ENCODE data around the gene SLC38A11. TPM values are rescaled to one million over a fixed set of nuclear protein-coding genes. Genes with fewer than 3 reads are reported as not detected.

SLC38A11 gene
- total RNA-seq, 1 donor from 2014 or later = not detected

GRCh38 chr2:164920430-164920829, 34.9 kb downstream of the SLC38A11 start:
- DNase-seq = no peak
- no peaks in the 10 kb centered on the region for H3K36me3 Mint-ChIP-seq (ENCODE audit: unreplicated experiment)
- H3K4me1 Mint-ChIP-seq (ENCODE audit: low read depth, unreplicated experiment) = peaks cover 7% of the 10 kb centered on the region
- no peak overlapping the region for H3K4me3 Mint-ChIP-seq (ENCODE audit: unreplicated experiment)
- H3K27ac Mint-ChIP-seq (ENCODE audit: unreplicated experiment) = no peak overlapping the region
- no peak for TF ChIP-seq CTCF (IDR thresholded peaks at IDR 0.05; ENCODE audit: partially characterized antibody, unreplicated experiment)
- no peaks in the 10 kb centered on the region for H3K27me3 Mint-ChIP-seq (ENCODE audit: unreplicated experiment)
- H3K9me3 Mint-ChIP-seq (ENCODE audit: unreplicated experiment) = no peaks in the 10 kb centered on the region

- Mint-ChIP-seq H3K27me3 (ENCODE audit: unreplicated experiment) (no peaks in the 10 kb centered on the region), H3K4me3 (ENCODE audit: unreplicated experiment) (no peak overlapping the region), H3K36me3 (ENCODE audit: unreplicated experiment) (no peaks in the 10 kb centered on the region), H3K4me1 (ENCODE audit: low read depth, unreplicated experiment) (peaks cover 5% of the 10 kb centered on the region), H3K27ac (ENCODE audit: unreplicated experiment) (no peak overlapping the region), H3K9me3 (ENCODE audit: unreplicated experiment) (no peaks in the 10 kb centered on the region)
- no peak for DNase-seq
- TF ChIP-seq CTCF (IDR thresholded peaks at IDR 0.05; ENCODE audit: partially characterized antibody, unreplicated experiment) = no peak
These were observed 37.9 kb downstream of the SLC38A11 start for GRCh38 chr2:164917296-164917903.

- H3K36me3 Mint-ChIP-seq (ENCODE audit: unreplicated experiment) = no peaks in the 10 kb centered on the region
- H3K4me1 Mint-ChIP-seq (ENCODE audit: low read depth, unreplicated experiment) = peaks cover 2% of the 10 kb centered on the region
- H3K27ac Mint-ChIP-seq (ENCODE audit: unreplicated experiment) = no peak overlapping the region
- TF ChIP-seq CTCF (IDR thresholded peaks at IDR 0.05; ENCODE audit: partially characterized antibody, unreplicated experiment) = no peak
- no peak overlapping the region for H3K4me3 Mint-ChIP-seq (ENCODE audit: unreplicated experiment)
- no peak for DNase-seq
- no peaks in the 10 kb centered on the region for H3K27me3 Mint-ChIP-seq (ENCODE audit: unreplicated experiment)
- H3K9me3 Mint-ChIP-seq (ENCODE audit: unreplicated experiment) = no peaks in the 10 kb centered on the region
These were observed 39.8 kb downstream of the SLC38A11 start for GRCh38 chr2:164915566-164915965.

- Mint-ChIP-seq H3K27ac (ENCODE audit: unreplicated experiment) (no peak overlapping the region), H3K27me3 (ENCODE audit: unreplicated experiment) (no peaks in the 10 kb centered on the region), H3K36me3 (ENCODE audit: unreplicated experiment) (no peaks in the 10 kb centered on the region), H3K4me3 (ENCODE audit: unreplicated experiment) (no peak overlapping the region), H3K4me1 (ENCODE audit: low read depth, unreplicated experiment) (peaks cover 9% of the 10 kb centered on the region), H3K9me3 (ENCODE audit: unreplicated experiment) (no peaks in the 10 kb centered on the region)
- TF ChIP-seq CTCF (IDR thresholded peaks at IDR 0.05; ENCODE audit: partially characterized antibody, unreplicated experiment) = peak; percentile 16
- DNase-seq = no peak
These were observed 41.5 kb downstream of the SLC38A11 start for GRCh38 chr2:164913640-164914350.

GRCh38 chr2:164913011-164913410, 42.3 kb downstream of the SLC38A11 start:
- Mint-ChIP-seq H3K27ac (ENCODE audit: unreplicated experiment) (no peak overlapping the region), H3K9me3 (ENCODE audit: unreplicated experiment) (no peaks in the 10 kb centered on the region), H3K36me3 (ENCODE audit: unreplicated experiment) (no peaks in the 10 kb centered on the region), H3K4me3 (ENCODE audit: unreplicated experiment) (no peak overlapping the region), H3K27me3 (ENCODE audit: unreplicated experiment) (no peaks in the 10 kb centered on the region), H3K4me1 (ENCODE audit: low read depth, unreplicated experiment) (peaks cover 9% of the 10 kb centered on the region)
- no peak for TF ChIP-seq CTCF (IDR thresholded peaks at IDR 0.05; ENCODE audit: partially characterized antibody, unreplicated experiment)
- no peak for DNase-seq

Data from glutamatergic neuron (in vitro differentiated cells).